Left colon (tissue), 2 donors: ENCODE data around the gene CFD. TPM values are rescaled to one million over a fixed set of nuclear protein-coding genes. Genes with fewer than 3 reads are reported as not detected.
"Not testable (repeated sequence)": the region's sequence is repeated elsewhere in the genome, so short reads cannot be mapped to it uniquely, and the experiment has no call there.

ENCODE experiments used
- ATAC-seq: fragments of 200-7000 bp; cut with Tn5 transposase; one replicate; pipeline ENCODE4 v1.9.1; 2020; ENCODE audit warnings: mild to moderate bottlenecking, moderate library complexity
- DNase-seq, 2 donors: peaks; one replicate each; pipeline ENCODE4 v3.0.0-alpha.2; 2020
- intact Hi-C, 2 donors: fragments of 100-400 bp; cut with DNase I in 1 of 2; cut with micrococcal nuclease in 1 of 2; formaldehyde crosslinking; loops; one replicate each; pipeline versions ENCODE4 v1.11.2 to v1.14.0; 2022; cut with DNase I, micrococcal nuclease
- total RNA-seq, 2 donors: library from RNA; stranded (reverse); fragmentation: NEBNext Ultra II Directional; extraction: Animal tissue kit (Norgen Biotek cat#: 25700); gene quantifications; one replicate each; pipeline ENCODE4 v1.2.1, GENCODE V29; 2021
- donor health status: DM: no; HTN: no; CAD: no.
- donor health status: DM: yes; HTN: yes; CAD: no.

Gene CFD
- total RNA-seq, 2 donors from 2014 or later = 57.0 to 136 TPM

GRCh38 chr19:867301-867793, 7.9 kb downstream of the CFD start:
- DNase-seq = no peak
- no peak for ATAC-seq
- intact Hi-C loops = no loop called here

DNA sequence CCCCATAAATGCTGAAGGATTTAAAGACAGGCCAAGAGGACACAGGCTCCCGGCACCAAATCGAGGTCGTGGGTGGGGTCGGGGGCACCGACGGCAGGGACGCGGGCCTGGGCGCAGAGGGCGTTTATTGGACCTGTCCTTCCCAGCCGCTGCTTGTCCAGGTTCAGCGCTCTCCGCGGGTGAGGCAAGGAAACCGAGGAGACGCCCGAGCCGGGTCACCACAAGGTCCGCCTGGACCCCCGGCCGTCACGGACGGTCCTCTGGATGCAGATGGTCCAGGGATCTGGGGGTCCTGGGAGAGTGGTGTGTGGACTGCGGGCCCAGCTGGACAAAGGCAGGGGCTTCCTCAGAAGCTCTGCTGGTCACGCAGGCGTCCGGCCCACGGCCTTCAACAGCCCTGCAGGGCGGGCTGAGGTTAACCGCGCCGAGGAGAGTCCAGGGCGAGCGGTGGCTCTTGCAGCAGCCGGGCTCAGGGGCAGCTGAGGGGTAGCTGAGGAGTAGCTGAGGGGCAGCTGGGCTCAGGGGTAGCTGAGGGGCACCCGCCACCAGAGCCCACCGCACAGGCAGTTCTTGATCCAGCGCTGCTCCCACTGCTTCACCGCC, 8.5 kb downstream of the CFD start:
- intact Hi-C loops = no loop called here
- no peak for DNase-seq
- ATAC-seq = no peak

GRCh38 chr19:868458-869244, 9.2 kb downstream of the CFD start:
- intact Hi-C loops = no loop called here
- ATAC-seq (no peak), DNase-seq (no peak)

DNA sequence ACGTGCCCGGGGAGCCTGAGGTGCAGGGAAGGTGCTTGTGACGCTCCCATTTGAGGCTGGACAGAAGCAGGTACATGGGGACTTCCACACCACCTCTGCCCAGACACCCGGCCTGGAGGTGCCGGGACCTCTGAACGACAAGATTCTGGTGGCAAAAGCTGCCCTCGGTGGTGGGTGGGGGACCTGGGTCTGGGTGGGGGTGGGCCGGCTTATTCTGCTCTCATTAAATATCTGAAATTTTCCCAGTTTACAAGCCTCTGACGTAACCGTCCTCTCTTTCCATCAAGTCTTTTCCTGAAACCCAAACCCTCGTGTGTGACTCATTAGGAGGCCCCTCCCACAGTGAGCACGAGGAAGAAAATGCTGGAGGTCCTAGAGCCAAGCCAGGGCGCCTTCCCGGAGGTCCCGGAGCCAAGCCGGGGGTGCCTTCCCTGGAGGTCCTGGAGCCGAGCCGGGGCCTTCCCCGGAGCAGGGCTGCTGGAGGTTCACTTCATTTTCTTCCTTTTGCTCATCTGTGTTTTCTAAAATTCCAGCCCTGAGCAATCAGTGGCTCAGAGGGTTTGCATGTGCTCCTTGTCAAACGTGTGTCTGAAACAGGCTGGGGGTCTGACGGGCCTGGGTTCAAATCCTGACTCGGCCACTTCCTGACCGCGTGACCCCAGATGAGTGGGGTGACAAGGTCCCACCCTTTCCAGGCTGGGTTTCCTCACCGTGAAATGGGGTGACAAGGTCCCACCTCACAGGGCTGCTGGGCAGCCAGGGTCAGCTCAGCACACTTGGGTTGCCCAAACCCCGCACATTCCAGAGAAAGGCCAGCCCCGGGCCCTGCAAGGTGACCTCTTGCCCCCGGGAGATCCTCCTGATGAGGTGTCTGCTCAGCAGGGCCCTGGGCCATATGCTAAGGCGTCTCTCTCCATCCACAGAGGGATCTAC, 10.0 kb downstream of the CFD start:
- ATAC-seq (no peak), DNase-seq (peak; percentile 45 to 69)
- intact Hi-C loops = no loop called here

DNA sequence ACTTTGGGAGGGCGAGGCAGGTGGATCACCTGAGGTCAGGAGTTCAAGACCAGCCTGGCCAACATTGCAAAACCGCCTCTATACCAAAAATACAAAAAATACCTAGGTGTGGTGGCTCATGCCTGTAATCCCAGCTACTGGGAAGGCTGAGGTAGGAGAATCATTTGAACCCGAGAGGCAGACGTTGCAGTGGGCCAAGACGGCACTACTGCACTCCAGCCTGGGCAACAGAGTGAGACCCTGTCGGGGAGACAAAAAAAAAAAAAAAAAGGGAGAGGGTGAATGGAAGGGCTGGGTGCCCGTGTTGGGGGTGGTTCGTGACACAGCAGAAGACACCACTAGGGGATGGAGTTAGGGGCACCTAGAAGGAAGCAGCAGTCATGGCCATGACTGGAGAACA, 10.8 kb downstream of the CFD start:
- intact Hi-C loops = no loop called here
- DNase-seq = no peak
- ATAC-seq = no peak

DNA sequence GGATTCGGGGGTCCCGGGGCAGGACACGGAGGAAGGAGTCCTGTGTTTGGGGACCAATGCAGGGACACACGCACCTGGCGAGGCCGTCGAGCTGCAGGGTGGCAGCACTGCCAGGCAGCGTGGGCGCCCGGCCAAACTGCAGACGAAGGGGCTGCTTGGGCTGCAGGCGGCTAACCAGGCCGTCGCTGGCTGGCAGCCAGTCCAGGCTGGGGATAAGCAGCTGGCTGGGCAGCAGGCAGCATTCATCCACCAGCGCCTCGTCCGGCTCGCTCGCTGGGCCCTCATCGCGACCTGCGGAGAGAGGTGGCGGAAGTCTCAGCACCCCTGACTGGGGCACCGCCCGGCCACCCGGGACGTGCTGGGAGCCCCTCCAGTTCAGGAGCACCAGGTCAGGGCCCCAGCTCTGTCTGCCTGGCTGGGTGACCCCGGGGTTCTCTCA, 11.5 kb downstream of the CFD start:
- intact Hi-C loops = no loop called here
- DNase-seq (no peak), ATAC-seq (no peak)

DNA sequence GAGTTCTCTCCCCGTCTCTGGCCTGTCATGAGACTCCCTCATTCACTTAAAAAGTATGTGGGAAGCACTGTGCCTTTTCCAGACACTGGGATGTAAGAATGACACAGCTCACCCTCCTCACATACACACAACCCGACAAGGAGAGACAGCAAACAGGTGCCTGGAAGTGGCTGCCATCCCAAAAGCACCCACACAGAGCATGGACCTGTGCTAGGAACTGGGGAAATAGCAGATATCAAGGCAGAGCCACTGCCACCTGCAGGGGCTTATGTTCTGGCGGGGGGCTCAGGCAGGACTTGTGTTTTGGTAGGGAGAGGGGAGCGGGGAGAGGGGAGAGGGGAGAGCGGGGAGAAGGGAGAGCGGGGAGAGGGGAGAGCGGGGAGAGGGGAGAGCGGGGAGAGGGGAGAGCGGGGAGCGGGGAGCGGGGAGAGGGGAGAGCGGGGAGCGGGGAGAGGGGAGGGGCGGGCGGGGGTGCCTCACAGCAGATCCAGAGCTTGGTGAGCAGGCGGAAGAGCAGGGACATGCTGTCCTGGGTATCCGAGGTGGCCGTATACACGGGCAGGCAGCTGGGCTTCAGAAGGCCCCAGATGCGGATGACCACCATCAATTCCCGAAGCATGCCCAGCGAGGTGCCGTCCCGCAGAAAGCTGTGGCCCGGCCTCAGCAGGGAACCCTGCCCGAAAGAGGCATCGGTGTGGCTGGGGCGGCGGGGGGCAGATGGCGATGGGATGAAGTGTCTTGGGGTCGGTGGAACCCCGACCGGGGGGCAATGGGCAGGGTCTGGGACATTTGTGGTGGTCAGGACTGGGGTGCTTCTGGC, 12.2 kb downstream of the CFD start:
- DNase-seq (no peak), ATAC-seq (peak; percentile 21)
- intact Hi-C loops = no loop called here

- DNase-seq (peak; percentile 90 to 91), ATAC-seq (peak; percentile 84)
- intact Hi-C loops = no loop called here
These were observed 12.9 kb downstream of the CFD start for GRCh38 chr19:872266-872951.

DNA sequence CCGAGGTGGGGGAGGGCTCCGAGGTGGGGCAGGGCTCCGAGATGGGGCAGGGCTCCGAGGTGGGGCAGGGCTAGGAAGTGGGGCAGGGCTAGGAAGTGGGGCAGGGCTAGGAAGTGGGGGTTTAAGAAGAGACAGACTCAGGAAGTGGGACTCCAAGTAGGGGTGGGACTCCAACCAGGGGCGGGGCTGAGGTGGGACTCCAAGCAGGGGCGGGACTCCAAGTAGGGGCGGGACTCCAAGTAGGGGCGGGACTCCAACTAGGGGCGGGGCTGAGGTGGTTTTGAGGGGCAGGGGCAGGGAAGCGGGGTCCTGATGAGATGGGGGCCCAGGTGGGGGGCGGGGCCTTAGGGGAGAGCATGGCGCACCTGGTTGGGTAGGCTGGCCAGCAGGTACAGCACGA, 13.6 kb downstream of the CFD start:
- peak; percentile 61 for ATAC-seq
- intact Hi-C loops = no loop called here
- peak; percentile 65 to 81 for DNase-seq

GRCh38 chr19:873561-874041, 14.1 kb downstream of the CFD start:
- intact Hi-C loops = no loop called here
- no peak for ATAC-seq

DNA sequence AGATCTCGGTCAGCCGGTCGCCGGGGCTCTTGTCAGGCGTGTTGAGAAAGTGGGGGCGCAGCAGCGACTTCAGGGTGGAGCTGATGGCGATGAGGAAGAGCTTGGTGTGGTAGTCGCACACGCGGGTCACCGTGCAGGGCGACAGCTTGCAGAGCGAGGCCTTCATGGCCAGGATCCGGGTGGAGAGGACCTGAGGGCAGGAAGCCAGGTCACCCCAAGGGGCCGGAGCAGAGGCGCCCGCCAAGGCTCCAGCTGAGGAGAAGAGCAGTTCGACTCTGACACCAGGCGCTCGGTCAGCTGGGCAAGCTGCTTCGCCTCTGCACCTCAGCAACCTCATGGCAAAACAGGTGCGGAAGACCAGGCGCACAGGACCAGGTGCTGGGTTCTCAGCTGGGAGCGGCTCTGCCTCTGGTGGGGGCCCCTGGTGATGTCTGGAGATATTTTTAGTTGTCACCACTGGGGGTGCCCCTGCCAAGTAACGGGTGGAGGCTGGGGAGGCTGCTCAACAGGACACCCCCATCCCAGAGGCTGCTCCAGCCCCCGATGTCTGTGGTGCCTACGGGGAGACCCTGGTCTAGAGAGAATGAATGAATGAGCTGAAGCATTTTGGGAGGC, 15.9 kb downstream of the CFD start:
- DNase-seq (no peak), ATAC-seq (no peak)
- intact Hi-C loops = no loop called here

More at GRCh38 chr19:873561-874041, 14.1 kb downstream of the CFD start:
- no peak for DNase-seq

DNA sequence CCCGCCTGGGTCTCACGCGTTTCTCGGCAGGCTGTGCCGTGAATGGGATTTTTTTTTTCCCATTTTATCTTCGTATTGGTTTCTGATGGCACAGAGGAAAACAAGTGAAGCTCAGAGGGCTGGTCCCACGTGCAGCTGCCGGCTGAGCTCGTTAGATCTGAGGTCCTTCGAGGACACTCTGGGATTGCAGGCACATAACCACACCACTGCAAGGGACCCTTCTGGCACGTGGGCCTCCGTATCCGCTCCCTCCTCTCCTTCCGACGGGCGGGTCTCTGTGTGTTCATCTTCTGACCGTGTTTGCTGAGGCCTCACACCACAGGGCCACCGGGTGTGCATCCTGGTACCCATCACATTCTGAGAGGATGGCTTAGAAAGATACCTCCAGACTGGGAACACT, 16.6 kb downstream of the CFD start:
- DNase-seq = no peak
- intact Hi-C loops = no loop called here
- no peak for ATAC-seq

GRCh38 chr19:876780-877314, 17.4 kb downstream of the CFD start:
- DNase-seq (no peak), ATAC-seq (no peak)
- intact Hi-C loops = no loop called here

- ATAC-seq, intact Hi-C loops, DNase-seq: not testable (repeated sequence)
These were observed 18.7 kb downstream of the CFD start for GRCh38 chr19:877992-878660.

DNA sequence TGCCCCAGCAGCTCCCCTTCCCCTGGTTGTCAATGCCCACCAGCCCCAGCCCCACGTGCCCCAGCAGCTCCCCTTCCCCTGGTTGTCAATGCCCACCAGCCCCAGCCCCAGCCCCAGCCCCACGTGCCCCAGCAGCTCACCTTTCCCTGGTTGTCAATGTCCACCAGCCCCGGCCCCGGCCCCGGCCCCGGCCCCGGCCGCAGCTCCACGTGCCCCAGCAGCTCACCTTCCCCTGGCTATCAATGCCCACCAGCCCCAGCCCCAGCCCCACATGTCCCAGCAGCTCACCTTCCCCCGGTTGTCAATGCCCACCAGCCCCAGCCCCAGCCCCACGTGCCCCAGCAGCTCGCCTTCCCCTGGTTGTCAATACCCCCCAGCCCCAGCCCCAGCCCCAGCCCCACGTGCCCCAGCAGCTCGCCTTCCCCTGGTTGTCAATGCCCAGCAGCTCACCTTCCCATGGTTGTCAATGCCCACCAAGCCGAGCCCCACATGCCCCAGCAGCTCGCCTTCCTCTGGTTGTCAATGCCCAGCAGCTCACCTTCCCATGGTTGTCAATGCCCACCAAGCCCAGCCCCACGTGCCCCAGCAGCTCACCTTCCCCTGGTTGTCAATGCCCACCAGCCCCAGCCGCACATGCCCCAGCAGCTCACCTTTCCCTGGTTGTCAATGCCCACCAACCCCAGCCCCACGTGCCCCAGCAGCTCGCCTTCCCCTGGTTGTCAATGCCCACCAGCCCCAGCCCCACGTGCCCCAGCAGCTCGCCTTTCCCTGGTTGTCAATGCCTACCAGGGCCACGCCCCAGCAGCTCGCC, 19.5 kb downstream of the CFD start:
- intact Hi-C loops, DNase-seq, ATAC-seq: not testable (repeated sequence)
